GM12892 (cell line): ENCODE data around the gene TMED3. TPM values are rescaled to one million over a fixed set of nuclear protein-coding genes. Genes with fewer than 3 reads are reported as not detected.

Experiments used
- DNase-seq: peaks from one replicate; pipeline ENCODE4 v3.0.0; 2011; ENCODE audit not compliant: insufficient read length
- FAIRE-seq: peaks from 2 replicates; lab custom pipeline; 2011; peaks lifted over from hg19 to GRCh38; lab: Jason Lieb, UNC
- POLR2A ChIP-seq: IDR thresholded peaks from 2 replicates; pipeline ENCODE4 v1.6.1; 2011; ENCODE audit warnings: low read depth, low read length, control low read depth
- POLR2AphosphoS5 ChIP-seq: IDR thresholded peaks from 2 replicates; pipeline ENCODE4 v1.6.1; 2011; ENCODE audit warnings: low read depth, low read length, control low read depth
- TAF1 ChIP-seq: IDR thresholded peaks from 2 replicates; pipeline ENCODE4 v1.6.1; 2011; ENCODE audit warnings: low read depth, mild to moderate bottlenecking, control low read depth, low read length, borderline replicate concordance
- polyA plus RNA-seq: library from polyadenylated mRNA; unstranded; fragments of >200 nt; gene quantifications from one replicate; pipeline ENCODE4 v1.2.1, GENCODE V29; 2012; ENCODE audit warnings: missing spikeins, inconsistent platforms; ENCODE audit not compliant: missing spikeins

Gene TMED3
- 39.4 TPM for polyA plus RNA-seq

DNA sequence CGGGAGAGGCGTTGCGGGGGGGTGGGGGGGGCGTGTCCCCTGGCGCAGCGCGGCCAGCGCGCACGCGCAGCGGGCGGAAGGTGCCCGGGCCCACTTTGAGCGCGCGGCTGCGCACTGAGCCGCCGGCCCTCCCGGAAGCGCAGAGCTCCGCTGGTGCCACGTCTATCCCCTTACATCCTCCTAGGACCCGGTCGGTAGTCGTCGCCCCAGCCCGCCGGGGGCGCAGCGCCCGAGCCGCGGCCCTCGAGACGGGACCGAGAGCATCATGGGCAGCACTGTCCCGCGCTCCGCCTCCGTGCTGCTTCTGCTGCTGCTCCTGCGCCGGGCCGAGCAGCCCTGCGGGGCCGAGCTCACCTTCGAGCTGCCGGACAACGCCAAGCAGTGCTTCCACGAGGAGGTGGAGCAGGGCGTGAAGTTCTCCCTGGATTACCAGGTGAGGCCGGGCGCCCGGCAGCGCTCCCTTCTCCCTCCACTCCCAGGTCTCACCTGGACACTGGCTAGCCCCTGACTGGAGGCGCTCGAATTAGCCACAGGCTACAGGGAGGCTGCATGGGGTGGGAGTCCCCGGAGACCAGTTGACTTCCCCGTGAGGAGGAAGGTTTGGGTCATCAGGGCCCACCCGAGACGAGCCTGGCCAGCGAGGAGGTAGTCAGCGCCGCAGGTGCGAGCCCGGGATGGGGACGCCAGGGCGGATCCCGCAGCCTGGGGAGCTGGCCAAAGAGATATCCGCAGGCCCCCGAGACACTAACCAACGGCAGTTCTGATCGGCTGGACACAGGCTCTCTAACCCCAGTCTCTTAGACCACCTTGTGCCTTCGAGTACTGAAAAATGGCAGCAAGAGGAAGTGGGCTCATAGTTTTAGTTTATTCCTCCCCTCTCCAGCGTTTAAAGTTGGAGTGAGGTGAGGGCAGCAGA, at the start of gene TMED3:
TMED3 (plus strand) TSS at position 128 of the 916 bp plus-strand sequence; CDS start at position 266, 138 bp downstream.
- FAIRE-seq = peak; percentile 87
- peak; percentile 83 for TF ChIP-seq POLR2A
- peak; percentile 55; the same call in 1 of the 2 replicates for TF ChIP-seq POLR2AphosphoS5
- 0 out of 2 replicates have a peak, but pooled peaks have one; percentile 38 for TF ChIP-seq TAF1
- peak; percentile 97 for DNase-seq

DNA sequence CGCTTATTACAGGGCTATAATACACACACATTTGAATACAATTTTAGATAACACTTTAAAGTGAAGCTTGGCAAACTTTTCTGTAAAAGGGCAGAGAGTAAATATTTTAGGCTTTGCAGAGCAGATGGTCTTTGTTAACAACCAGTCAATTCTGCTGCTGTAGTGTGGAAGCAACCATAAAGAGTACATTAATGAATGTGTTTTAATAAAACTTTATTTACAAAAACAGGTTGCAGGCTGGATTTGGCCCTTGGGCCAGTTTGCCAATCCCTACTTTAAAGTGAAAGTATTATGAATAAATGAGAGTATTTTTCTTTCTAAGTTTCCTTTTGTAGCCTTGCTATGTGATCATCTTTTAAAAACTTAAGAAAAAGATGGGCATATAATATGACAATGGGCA, 49.1 kb upstream of the TMED3 start:
- no peak for DNase-seq
- no peak for TF ChIP-seq TAF1
- no peak for TF ChIP-seq POLR2A
- no peak for TF ChIP-seq POLR2AphosphoS5
- no peak for FAIRE-seq

DNA sequence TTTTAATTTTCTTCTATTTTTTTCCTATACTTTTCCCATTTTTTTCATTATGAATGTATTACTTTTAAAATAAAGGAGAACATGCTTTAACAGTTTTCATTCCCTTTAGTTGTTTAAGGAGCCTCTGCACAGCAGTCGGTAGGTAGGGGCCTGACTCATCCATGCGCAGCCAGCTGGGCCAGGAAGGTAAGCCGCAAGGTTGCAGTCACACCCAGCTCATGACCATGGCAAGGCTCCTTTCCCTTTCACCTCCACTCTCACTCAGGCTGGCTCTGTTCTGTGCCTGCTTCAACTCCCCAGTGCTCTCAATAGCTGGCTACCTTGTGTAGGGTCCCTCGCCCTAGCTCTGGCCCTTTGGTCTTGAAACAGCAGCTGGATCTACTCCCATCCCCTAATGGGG, 45.7 kb upstream of the TMED3 start:
- no peak for FAIRE-seq
- DNase-seq = no peak
- TF ChIP-seq TAF1 (no peak), POLR2AphosphoS5 (no peak), POLR2A (no peak)

DNA sequence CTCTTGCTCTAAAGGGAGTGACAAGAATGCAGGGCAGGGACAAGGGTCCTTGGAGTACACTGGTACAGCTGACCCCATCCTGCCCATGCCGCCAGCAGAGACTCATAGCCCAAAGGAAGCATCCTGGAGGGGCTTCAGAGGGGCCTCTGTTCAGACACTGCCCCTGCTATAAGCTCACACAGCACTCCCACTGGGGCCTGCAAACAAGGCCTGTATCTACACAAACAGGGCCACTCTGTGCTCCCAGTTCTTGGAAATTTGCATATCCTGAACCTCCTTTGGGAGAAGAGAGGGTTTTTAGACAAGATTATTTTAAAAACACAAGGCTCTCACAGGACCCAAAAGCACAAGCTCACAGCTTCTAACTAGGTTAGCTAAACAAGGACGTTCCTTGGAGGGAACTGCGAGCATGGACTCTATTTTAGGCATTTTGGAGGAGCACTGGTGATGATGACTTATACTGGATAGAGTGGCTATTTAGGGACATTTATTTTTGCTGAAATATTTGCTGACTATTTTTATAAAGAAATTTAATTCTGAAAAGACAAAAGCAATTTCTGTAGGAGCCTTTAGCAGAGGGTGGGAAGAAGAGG, 44.8 kb upstream of the TMED3 start:
- no peak for FAIRE-seq
- DNase-seq = no peak
- no peak for TF ChIP-seq TAF1
- no peak for TF ChIP-seq POLR2AphosphoS5
- no peak for TF ChIP-seq POLR2A

DNA sequence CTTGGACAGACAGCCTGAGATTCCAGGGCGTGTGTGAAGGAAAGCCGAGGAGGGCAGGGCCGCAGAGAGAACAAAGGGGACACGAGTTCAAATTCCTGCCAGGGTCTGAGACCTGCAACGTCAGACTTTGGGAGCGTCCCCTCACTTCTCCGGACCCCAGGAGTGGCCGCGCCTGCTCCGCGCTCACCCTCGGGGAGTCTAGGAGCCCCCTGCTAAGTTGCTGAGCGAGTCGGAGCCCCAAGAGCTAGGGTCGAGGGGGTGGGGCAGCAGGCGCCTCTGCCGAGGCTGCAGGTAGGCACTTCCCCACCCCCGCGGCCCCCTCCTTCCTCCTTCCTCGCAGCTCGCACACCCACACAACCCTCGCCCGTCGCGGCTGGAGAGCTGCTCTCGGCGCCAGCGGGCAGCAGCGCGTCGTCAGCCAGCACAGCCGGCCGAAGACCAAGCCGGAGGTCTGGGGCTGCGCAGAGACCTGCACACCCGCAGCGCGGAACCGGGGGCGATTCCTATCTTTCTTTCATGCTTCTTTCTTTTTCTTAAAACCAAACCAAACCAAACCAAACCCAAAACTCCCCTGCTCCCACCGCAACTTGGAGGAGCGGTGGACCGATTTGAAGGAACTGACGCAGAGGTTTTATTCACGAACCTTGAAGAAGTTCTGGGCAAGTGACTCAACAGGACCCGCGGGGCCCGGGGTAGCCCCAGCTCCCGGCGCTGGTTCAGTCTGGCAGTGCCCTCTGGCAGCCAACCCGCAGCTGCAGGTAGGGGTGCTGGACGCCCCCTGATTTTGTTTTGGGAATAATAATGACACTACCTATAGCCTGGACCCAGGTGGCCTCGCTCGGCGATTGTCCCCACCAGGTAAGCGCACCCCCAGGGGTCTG, 28.3 kb upstream of the TMED3 start, which contains the start of gene ANKRD34C:
ANKRD34C (plus strand) TSS at position 352 of the 881 bp plus-strand sequence. CDS start 10,563 bp downstream, outside the sequence.
- FAIRE-seq = no peak
- TF ChIP-seq POLR2AphosphoS5 = no peak
- no peak for TF ChIP-seq TAF1
- no peak for TF ChIP-seq POLR2A
- no peak for DNase-seq

DNA sequence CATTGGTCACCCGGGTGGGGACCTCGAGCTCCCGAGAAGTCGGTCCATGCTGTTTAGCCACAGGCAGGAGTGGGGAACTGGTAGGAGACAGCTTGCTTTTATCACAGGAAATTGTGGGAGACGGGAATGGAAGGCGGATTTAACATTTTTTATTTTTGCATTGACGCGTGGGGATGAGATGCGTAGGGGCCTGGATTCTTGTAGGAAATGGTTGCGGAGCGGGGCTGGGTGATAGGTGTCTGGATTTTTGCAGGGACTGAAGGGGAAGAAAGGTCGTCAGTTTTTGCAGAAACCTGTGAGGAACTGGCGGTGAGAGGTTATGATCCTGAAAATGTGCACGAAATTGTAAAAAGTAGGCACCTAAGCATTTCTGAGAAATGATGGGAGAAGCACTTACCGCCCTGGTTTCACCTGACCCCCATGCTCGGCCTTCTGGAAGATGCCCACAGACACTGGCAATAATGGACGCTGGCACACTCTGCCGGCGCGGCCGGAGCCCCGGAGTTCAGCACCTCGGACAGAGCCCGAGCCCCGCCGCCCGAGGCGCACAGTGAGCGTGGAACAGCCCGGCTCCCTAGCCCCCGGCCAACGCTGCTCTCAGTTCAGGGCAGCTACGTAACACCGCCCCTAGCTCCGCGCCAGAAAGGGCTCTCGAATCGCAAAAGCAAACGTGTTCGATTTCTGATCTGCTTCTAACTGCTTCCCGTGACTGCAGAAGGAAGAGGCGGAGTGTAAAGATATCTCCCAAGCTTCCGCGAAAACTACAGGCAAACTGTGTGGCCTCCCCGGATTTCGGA, 27.5 kb upstream of the TMED3 start:
- DNase-seq (peak; percentile 45), FAIRE-seq (no peak)
- TF ChIP-seq POLR2A = no peak
- TF ChIP-seq POLR2AphosphoS5 = no peak
- no peak for TF ChIP-seq TAF1

DNA sequence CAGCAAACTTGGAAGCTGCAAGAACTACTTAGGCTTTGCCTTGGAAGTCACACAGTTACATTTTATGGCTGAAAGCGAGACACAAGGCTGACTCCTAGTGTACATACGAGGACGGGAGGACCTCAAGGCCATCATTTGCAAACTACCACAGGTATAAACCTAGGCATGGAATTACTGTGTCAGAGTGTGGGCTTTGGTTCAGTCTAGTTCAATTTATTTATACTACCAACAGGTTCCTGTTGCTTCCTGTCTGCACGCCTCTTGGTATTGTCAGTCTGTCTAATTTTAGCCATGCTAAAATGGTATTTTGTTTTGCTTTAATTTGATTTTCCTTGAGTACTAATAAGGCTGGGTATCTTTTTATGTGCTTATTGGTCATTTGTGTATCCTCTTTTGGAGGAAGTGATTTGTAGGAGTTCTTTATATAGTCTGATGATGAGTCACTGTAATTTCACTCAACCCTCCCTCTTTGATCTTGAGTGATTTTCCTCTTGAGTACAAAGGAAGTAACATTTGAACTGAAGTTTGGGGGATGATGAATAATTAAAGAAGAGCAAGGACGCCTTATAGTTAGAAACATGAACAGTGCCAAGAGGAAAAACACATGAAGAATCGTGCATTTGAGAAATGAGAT, 20.2 kb upstream of the TMED3 start:
- FAIRE-seq = no peak
- TF ChIP-seq TAF1 (no peak), POLR2A (no peak), POLR2AphosphoS5 (no peak)
- no peak for DNase-seq

DNA sequence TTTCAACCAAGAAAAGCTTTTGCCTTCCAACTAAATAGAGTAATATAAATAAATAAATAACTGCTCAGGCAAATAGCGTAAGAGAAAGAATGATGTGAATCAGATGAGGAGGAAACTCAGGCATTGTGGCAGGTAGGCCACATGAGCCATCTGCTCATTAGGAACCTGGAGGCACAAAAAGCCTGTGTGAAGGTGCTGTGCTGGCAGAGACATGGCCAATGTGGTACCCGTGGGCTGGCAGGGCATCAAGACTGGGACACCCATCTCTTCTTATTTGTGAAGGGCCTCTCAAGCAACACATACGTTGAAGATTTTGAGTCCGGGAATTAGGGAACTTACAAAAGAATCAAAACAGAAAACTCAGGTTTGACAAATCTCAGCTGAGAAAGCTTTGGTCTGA, 18.9 kb upstream of the TMED3 start:
- FAIRE-seq = no peak

DNA sequence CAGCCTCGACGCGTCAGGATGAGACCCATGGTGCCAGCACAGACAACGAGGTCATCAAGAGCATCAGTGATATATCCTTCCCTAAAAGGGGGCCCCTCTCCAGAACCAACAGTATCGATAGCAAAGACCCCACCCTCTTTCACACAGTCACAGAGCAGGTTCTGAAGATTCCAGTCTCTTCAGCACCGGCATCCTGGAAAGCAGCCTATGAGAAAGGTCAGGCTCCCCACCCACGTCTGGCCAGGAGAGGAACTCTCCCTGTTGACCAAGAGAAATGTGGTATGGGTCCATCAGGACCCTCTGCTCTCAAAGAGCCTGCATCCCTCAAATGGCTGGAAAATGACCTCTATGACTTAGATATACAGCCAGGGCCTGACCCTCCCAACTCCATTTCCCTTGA, 16.8 kb upstream of the TMED3 start:
- no peak for DNase-seq
- TF ChIP-seq POLR2A (no peak), TAF1 (no peak), POLR2AphosphoS5 (no peak)
- FAIRE-seq = no peak

More for the DNA sequence above, 18.9 kb upstream of the TMED3 start:
- no peak for DNase-seq
- TF ChIP-seq POLR2AphosphoS5 (no peak), POLR2A (no peak), TAF1 (no peak)
